Measurements from ENCODE around the gene NPC2.
A peak's percentile ranks its signal among the peaks of the same experiment; 100 is the strongest.
"Not testable (repeated sequence)": the region's sequence is repeated elsewhere in the genome, so short reads cannot be mapped to it uniquely, and the experiment has no call there.

NPC2 gene

DNA sequence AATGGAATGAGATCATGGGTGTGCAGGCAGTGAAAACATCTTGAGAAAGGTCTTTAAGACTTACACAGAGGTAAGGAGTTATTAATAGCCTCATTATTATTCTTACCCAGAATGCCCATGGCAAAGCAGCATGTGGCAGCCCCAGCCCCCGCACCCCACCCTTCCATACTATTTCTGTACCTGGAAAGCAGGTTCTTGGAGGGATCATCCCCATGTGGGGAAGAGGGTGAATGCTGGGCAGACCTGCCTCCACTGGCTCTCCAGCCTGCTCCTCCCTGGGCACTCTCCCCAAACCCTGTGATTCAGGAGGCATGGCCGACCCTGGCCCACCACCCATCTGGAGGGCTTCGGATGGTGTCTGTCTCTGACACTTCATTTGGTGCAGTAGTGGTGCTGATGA, 28.3 kb downstream of the NPC2 start:
- no peak for DNase-seq

- DNase-seq, result no peak
Observed at GRCh38 chr14:74463697-74464096, 29.4 kb downstream of the NPC2 start.

DNA sequence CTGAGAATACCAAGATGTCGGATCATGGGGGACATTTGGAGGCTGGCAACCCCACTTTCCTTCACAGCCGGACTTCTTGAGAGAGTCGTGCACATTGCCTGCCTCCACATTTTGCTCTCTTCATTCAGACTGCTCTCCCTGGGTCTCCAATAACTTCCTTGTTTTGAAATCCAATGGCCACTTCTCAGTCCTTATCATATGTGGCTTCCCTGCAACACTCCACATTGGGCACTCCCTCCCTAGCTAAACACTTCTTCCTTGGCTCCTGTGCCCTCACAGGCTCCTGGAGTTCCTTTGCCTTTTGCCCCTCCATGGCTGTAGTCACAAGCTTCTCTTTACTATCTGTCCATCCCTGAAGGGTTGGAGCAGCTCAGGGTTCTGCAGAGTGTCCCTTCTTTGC, 30.1 kb downstream of the NPC2 start:
- DNase-seq, result no peak

GRCh38 chr14:74459976-74460375, 33.1 kb downstream of the NPC2 start:
- no peak for DNase-seq

DNA sequence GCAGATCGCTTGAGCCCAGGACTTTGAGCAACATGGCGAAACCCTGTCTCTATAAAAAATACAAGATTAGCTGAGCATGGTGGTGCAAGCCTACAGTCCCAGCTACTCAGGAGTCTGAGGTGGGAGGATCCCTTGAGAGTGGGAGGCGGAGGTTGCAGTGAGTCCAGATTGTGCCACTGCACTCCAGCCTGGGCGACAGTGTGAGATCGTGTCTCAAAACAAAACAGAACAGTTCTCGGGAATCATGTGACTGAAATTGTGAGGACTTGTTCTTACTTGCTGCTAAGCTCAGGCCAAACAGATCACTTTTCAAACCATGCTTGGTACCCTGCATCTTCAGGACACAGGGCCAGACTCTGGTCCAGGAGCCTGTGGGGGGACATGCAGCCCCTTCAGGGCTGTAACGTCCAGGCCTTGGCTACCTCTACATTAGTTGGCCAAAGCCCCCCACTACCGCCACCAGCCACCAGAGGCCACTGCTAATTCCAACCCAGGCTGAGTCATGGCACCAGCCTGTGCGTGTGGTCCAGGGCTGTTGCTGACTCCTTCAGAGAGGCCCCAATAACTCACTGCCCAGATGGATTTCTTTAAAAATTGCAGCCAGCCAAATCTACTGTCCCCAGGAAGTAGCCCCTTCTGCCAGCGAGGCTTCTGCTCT, 33.7 kb downstream of the NPC2 start:
- DNase-seq, result peak in 1 of 2 donors; percentile 13

- DNase-seq, result no peak
Observed at GRCh38 chr14:74457565-74457895, 35.6 kb downstream of the NPC2 start.

DNA sequence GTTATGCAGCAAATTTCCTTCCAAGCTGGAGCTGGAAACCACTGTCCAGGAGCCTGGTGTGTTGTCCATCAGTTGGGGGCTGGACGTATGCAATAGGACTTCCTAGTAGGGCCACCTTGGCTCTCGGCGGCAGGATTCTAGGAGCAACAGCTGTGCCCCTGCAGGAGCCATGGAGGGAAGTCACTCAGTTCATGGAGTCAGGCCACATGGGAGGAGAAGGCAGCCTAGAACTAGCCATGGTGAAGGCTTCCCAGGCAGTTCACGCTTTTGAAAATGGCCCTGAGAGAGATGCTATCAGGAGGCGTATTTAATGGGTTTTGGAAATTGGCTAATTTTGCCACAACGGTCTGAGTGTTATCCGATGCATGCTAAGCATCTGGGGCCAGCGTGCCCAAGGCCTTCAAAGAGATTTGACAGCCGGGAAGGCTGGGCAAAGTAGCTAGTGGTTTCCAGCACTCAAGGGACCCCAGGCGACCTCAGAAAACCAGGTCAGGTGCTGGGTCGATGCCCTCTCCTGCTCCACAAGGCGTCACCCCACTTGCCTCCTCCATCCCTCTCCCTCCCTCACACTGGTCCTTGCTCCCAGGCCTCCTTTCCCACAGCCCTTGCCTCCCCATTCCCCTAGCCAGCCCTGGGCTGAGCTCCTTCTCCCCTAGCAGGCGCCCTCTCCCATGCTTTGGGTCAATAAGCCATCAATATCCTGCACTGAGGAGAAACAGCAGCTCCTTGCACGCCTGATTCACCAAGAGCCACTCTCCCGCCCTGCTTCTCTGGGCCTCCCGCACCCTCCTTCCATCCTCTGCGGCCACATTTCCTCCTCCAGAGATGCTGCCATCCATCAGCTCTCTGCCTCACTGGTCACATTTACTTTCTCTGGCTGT, 36.2 kb downstream of the NPC2 start:
- DNase-seq, result no peak

DNA sequence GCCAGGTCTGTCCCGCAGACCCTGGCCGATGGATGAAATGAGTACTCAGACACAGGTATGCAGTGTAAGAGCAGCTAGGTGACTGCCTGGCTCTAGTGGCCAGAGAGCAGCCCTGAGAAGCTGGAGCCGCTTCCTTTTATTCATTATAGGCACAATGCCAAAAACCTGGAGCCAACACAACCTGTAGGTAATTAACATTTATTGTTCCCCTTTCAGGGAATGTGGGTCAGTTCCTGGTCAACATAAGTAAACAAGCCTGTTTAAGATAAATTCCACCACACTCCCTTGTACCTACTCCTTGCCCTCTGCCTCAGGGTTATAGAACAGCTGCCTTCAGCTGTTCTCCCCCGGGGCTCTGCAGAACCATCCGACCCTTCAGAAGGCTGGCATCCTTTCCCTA, 38.7 kb downstream of the NPC2 start:
- not testable (repeated sequence) for DNase-seq

DNA sequence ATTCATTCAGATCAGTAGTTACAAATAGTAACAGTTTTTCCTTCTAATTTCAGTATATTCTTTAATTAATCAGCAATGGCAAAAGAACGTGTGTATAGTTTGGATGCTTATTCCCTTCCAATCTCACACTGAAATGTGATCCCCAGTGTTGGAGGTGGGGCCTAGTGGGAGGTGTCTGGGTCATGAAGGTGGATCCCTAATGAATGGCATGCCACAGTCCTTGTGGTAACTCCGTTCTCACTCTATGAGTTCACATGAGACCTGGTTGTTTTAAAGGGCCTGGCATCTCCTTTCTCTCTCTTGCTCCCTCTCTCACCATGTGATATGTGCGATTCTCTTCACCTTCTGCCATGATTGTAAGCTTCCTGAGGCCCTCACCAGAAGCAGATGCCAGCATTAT, 48.2 kb downstream of the NPC2 start:
- DNase-seq, result no peak

DNA sequence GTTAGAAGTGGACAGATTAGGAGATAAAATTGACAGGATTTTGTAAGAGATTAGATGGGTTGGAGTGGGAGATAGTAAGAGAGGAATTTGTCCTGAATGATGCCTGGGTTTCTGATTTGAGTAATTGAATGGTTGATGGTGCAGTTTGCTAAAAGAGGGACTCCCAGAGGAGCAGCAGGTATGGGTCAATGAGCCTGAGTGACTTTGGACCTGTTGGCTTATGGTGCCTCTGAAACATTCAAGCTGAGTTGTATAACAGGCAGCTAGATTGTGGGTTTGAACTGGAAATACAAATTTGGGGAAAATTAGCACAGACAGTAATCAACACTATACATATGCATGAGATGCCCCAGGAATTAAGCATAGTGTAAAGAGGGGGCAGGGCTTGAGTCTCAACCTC, 50.3 kb downstream of the NPC2 start:
- DNase-seq, result no peak

- no peak for DNase-seq
Observed at GRCh38 chr14:74441113-74441512, 52.0 kb downstream of the NPC2 start.

GRCh38 chr14:74438351-74438915, 54.7 kb downstream of the NPC2 start:
- DNase-seq, result no peak

- no peak for DNase-seq
Observed at GRCh38 chr14:74437496-74438053, 55.5 kb downstream of the NPC2 start.

DNA sequence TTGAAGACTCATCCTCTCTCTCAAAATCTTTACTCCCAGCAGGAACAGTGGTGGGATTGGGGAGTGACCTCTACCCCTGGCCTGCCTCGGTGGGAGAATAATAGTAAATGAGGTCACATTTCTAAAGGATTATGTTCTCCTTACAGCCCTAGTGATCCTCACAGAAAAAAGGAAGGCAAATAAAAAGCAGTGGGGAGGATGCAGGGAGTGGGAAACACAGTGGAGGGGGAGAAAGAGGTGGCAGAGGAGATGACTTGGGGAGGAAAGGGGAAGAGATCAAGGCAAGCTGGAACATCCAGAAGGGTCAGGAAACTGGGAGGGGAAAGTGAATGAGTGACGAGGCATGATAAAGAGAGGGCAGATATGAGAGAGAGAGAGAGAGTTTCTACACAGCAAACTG, 58.8 kb downstream of the NPC2 start:
- no peak for DNase-seq

DNA sequence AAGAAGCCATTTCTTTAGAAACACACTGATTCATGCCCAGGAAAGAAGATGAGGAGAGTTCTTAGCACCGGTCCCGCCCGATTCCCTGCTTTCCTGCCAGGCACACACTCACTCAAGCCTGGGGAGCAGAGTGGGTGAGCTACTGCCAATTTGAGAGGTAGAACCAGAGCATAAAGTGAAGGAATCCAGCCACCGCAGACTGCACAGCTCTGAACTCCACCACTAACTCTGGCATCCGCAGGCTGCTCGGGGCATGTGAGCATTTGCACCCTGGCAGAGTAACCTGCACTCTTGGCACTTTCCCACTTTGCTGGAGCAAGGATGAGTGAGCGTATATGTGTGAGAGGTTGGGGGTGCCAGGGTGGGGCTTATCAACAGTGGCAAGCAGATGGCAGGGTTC, 63.1 kb downstream of the NPC2 start:
- no peak for DNase-seq
